Fibroblast of skin of right biceps (primary cell): Measurements from ENCODE around the gene NPDC1.
"Not testable (repeated sequence)": the region's sequence is repeated elsewhere in the genome, so short reads cannot be mapped to it uniquely, and the experiment has no call there.

Experiments used
- DNase-seq: peaks from one replicate; pipeline ENCODE4 v3.0.0-alpha.2; 2013

Gene NPDC1

DNA sequence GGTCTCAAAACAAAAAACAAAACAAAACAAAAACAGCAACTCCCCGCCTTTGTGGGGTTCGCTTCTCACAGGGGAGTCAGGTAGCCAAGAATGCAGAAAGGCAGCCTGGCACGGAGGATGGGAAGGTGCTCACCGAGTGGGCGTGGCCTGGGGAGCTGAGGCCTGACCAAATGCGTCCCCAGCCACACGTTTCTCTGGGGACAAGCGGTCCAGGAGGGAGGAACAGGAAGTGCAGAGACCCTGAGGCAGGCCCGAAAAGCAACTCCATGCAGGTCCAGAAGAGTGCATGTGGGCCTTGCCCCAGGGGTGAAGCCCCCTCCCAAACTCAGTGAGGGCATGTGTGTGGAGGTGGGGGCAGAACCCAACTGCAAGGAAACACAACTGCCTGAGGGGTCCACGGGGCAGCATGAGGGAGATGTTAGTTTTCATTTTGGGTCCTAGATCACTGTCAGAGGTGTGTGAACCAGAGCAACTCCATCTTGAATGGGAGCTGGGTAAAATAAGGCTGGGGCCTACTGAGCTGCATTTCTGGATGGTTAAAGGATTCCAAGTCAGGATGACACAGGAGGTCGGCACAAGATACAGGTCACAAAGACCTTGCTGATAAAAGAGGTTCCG lies 28.8 kb upstream of the NPDC1 start:
- DNase-seq, result no peak

DNA sequence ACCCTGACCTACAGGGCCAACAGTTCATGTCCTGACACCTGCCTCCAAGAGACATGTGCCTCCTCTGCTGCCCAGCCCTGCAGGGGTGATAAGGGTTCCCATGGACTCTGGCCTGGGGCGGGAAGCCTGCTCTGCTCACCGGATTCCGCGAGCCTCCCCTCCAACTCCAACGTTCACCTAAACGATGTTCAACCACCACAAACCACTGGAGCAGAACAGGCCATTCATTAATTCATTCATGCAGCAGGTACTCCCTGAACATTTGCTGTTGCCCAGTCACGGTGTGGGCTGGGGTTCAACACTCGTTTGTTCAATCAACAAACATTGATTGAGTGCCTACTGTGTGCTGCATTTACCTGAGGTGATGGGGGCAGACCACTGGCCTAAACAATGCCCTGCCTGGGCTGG lies 28.0 kb upstream of the NPDC1 start:
- no peak for DNase-seq

DNA sequence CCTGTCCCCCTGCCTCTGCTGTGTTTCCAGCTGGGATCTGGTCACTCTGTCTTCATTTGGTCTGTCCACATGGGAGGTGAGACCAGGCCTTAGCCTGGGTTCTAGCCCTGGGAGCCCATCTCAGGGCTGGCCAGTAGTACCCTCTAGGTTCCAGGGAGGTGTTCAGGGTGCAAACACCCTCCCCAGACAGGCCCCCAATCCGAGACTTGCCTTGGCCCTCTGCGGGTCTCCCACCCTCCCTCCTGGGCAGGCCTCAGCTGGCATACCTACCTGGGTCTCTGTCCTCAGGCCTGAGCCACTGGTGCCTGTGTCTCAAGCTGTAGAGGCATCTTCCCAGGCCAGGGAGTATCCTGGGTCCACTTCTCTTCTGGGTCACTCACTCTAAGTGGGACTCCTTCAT lies 25.3 kb upstream of the NPDC1 start:
- no peak for DNase-seq

DNA sequence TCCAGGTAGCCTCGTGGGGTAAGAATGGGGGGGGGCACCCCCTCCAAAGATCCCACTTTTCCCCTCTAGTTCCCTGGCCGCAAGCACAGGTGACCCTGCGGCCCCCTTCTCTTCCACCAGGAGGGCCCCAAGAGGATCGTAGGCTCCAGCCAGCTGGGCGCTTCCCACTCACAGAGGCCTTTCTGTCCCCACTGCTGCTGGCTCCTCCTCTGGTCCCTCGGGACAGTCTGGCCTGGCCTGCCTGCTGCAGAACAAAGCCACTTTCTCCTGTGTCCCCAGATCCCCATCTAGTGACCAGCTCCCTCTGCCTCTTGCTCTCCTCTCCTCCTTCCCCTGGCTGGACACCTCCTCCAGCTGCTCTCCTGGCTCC lies 24.9 kb upstream of the NPDC1 start:
- DNase-seq, result peak; percentile 5

DNA sequence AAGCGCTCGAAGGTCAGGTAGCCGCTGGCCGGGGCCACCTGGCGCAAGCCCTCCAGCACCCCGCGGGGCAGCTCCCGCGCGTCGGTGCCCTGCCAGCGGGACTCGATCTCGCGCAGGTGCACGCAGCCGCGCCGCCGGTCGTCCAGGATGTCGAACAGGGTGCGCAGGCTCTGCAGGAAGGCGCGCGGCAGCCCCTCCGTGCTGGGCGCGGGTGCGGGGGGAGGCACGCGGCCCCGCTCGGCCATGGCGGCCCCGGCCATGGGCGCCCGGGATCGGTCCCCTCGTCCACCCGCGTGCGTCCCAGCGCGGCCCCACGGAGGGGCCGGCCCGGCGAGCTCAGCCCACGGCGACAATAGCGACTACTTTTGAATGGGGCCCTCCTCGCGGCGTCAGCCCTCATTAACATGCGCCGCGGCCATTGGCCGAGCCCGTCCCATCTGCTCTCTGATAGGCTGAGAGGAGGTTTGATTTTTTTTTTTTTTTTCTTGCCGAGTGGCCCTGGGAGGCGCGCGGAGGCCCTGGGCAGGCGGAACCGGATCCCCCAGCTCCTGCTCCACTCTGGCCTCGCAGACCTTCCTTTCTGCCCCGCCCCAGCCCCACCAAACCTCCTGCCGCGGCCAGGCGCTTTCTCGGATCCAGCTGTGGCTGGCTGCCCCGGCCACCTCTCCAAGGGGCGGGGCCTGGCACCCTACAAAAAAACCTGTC lies 24.4 kb upstream of the NPDC1 start, which contains the start of gene SAPCD2:
Gene SAPCD2 (minus strand): TSS at position 357 of the 705 bp plus-strand sequence. CDS start 97 bp downstream, at position 260.
- peak; percentile 86 for DNase-seq

DNA sequence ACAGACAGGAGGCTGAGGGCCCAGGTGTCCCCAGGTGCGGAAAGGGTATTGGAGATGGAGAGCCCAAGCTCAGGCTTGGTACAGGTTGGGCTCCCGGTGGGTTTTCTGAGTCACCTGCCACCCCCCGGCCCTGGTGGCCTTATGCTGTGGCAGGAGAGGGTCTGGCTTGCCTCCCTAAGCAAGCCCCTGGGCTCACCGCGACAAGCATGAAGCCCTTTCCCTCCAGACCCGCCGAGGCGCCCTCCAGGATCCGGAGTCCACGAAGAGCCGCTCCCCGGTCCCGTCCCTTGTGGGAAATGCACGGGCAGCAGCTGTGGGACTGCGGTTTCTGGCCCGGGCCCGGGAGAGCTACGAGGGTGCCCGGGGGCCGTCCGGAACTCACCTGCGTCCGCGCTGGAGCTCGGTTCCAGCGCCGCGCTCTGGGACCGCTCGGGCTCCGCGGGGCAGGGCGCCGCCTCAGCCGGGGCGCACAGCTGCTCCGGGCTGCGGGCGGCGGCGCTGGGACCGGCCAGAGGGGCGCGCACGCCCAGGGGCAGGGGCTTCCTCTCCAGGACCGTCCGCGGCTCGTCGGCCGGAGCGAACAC lies 23.6 kb upstream of the NPDC1 start:
- no peak for DNase-seq

DNA sequence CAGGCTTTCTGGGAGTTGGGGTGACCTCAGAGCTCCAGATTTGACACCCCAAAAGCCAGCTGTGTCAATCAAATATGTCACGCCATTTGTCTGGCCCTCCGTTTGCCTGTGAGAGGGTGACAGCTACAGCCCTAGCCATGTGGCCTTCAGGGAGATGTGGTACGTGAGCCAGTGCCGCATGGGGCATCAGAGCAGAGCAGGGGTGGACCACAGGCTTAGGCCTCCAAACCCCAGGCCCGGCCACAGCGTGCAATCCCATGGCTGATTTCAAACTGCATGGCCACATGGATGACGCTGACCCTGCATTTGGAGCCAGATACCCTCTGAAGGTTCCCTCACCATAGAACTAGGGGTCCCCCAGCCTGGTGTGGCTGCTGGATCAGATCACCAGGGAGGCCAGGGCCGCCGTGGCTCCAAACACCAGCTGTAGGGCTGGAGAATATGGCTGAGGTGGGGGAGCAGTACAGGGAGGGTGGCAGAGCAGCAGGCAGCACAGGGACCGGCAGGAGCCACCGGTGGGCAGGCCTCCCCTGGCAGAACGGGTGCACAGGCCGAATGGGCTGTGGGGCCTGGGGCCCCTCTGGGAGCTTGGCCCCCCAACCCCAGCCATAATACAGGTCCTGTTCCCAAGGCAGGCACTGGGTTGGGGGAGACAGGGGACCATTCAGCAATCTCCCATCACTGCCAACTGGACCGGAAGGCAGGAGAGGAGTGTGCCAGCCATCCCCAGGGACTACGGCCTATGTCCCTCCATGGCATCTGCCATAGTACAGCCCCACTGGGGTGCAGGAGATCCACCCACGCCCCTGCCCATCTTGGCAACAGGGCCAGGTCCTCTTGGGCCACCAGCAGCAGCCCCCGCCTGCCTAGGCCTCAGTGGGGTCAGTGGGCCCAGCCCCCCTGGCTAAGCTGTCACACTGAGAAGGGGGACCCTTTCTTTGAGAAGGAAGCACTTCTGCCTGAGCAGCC lies 22.8 kb upstream of the NPDC1 start:
- DNase-seq, result no peak

DNA sequence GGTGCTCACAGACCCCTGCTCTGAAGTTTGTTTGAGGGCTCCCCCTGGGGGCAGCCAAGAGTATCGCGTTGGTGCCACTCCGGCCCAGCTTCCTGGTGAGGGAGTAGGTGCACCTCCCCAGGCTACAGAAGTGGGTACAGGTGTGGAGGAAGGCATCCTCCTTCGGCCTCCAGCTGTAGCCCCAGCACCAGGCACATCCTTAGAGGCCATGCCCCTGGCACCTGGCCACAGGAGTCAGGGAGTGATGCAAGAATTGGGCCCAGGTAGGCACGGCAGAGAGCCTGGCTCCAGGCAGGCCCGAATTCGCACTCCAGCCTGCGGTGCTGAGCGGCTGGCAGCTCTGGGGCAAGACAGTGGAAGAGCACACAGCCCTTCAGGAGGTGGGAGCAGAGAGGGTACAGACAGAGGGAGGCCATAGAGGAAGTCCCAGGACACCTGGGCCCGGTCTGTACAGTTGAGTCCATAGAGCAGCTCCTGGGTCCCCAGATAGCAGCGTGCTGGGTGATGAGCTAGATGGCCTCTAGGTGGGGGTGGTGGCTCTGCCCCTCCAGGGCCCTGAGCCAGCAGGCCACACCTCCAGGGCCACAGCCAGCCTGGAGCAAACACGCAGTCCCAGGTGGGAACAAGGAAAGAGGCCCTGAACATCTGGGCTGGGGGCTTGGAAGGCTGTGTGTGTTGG lies 22.0 kb upstream of the NPDC1 start:
- DNase-seq, result peak; percentile 74

DNA sequence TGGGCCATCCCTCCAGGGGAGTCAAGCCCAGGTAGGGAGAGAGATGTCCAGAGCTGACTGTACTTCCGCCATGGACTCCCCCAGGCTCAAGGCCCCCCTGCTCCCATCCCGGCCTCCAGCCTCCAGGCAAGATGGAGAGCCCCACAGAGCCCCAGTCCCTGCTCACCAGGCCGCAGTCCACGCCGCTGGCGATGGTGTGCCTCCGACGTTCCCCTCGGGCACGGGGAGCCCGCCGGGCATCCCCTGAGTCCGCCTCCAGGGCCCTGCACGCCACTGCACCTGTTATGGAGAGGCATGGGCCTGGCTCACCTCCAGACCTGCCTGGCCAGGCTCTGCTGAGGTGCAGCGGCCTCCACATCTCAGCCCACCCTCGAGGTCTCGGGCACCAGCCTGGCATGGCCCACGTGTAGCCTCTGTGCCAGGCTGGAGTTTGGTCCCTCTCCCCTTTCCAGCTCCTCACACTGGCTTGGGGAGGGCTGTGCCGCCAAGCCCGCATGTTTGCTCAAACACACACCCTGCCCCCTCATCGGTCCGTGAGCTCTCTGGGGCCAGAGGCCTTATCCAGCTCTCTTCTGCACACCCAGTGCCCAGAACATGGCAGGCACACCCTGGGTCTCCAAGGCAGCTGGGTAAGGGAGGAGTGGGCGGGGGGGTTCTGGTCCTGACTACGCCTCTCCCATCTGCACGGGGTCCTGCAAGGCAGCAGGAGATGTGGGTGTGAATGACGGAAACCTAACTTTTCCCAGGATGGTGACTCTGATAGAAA lies 20.3 kb upstream of the NPDC1 start:
- DNase-seq, result no peak

DNA sequence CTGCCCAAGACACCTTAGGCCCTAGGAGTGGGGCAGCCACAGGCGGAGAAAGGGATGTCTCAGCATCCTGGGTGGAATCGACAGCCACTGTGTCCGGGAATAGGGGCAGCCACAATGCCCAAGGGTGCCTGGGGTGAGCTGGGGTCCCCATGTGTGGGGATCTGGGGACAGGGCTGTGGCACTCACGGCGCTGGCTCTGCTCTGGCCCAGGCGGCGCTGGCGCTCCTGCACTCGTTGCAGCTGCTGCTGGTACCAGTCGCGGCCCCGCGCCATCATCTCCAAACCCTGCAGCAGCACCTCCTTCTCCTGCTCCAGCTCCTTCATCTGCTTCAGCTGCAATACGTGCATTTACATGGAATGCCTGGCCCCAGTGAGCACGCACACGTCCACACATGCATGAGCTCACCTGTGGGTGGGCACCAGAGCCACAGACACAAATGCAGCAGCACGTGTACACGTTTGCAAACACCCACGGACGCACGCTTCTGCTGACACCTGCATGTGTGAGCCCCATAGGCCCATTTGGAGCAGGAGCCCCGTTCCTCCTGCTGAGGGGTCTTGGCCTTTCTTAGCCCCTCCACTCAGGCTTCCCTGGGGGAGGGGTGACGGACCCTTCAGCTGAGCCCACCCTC lies 19.5 kb upstream of the NPDC1 start:
- DNase-seq, result no peak

DNA sequence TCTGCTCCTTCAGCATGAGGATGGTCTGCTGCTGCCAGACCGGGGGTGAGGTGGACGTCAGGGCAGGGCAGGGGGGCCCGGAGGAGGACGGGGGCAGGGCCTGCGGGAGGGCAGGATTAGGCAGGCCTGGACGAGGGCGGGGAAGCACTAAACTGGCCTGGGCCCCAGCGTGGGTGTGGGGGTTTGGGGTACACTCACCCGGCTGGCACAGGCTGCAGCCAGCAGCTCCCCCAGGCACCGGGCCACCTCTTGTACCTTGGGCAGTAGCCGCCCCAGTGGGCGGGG lies 18.8 kb upstream of the NPDC1 start:
- no peak for DNase-seq

DNA sequence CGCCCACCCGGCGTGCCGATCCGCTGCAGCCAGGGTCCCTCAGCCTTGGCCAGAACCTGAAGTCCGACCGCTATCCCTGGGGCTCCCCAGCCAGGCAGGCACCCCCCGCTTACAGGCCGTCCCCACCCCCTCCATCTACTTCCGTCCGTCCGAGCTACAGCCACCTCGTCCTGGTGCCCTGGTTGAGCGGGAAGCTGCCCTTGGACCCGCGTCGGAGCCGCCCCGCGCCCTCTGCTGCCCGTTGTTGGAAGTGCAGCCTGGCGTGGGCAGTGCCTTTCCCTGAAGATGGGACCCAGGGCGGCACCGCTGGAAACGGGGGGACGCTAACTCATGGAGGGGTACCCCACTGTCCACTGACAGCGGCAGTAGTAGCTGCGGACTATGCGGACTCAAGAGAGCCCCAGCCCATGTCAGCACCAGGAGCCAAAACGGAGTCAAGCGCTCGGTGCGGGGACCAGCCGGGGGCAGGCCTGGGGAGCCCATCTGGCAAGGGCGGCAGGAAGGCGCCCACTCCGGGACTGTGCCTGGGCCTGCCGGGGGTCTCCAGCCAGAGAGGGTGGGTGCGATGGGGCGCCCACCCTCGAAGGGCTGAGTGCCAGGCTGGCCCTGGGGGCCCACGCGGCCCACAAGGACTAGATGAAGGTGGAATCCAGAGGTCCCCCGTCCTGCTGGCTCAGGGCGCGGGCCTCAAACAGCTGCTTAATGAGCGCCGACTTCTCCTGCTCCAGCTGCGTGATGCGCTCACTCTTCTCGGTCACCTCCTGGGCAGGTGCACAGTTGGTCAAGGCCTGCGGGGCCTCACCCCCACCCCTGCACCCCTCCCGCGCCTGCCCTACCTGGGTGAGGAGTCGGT lies 18.3 kb upstream of the NPDC1 start:
- DNase-seq, result peak; percentile 30

DNA sequence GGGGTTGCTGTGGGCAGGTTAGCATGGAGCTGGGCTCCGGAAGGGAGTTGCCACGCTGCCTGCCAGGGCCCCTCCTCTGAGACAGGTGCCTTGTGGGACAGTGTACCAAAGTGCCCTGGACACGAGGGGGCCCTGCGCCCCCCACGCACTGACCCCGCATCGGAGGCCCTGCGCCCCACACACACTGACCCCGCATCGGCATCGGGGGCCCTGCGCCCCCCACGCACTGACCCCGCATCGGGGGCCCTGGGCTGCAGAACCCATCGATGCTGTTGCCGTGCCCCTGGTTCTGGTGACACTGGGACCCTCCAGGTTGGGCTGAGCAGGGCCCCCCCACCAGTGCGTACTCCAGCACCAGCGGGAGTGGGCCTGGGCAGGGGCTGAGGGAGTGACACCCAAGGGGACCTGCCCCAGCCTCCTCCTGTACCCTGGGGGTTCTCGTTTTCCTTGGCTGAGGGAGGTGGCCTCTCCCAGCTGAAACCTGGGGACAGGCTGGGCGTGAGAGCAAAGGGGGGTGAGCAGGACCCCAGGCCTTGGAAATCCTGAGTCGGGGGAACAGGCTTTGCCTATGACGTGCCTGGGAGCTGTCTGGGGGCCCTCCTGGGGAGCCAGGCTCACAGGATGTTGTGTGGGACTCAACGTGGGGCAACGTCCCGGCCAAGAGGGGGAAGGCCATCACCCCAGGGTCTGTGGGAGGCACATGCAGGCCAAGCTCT lies 17.5 kb upstream of the NPDC1 start:
- no peak for DNase-seq

DNA sequence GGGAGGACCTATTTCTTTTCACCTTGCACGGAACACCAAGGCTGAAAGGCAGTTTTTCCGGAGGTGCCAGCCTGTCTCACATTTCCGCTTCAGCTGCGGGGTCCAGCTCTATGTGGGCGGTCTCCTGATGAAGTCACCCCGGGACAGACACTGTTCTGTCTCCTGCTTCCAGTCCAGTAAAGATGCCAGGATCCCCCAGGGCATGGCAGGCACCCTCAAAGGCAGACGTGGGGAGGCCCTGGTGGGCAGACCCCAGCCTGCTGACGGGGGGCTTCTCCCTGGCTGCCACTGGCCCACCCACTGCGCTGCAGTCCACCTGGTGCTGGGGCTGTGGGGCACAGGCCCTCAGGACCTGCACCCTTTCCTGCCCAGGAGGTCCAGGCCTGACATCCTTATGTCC lies 16.8 kb upstream of the NPDC1 start:
- DNase-seq, result not testable (repeated sequence)

DNA sequence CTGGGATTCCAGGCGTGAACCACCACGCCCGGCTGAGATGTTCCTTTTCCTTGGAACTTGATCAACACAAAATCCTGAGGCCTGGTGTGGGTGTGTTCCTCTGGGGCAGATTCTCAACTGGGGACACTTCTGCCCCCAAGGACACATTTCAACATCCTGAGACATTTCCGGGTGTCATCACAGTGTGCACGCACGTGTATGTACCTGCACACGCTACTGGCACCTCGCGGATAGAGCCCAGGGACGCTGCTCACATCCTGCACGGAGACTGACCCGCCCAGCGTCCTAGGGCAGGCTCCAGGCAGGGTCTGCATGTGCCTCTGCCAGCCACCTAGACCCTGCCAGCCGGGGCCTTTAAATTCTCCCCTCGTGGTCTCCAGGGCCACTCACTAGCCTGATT lies 16.4 kb upstream of the NPDC1 start:
- no peak for DNase-seq

DNA sequence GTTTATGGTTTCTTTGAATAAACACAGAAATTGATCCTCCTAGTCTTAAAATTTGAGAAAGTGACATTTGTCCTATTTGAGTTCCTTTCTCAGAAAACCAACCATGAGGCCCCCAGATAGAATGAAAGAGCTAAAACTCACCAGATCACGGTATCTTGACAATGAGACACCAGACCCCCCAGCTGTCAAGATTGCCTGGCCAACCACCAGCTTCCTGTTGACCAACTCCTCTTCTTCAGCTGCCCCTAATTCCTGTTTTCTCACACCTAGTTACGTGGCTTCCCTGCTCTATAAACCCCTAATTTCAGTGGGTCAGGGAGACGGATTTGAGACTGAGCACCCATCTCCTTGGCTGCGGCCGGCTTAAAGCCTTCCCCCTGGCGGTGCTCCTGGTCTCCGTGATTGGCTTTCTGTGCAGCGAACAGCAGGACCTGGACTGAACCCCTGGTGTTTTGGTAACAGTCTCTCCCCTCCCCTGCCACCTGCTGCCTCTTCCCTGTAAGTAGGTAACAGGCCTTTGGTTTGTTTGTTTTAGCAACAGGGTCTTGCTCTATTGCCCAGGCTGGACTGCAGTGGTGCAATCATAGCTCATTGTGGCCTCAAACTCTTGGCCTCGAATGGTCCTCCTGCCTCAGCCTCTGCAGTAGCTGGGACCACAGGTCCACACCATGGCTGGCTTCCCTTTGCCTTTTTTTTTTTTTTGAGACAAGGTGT lies 12.7 kb upstream of the NPDC1 start:
- DNase-seq, result no peak

DNA sequence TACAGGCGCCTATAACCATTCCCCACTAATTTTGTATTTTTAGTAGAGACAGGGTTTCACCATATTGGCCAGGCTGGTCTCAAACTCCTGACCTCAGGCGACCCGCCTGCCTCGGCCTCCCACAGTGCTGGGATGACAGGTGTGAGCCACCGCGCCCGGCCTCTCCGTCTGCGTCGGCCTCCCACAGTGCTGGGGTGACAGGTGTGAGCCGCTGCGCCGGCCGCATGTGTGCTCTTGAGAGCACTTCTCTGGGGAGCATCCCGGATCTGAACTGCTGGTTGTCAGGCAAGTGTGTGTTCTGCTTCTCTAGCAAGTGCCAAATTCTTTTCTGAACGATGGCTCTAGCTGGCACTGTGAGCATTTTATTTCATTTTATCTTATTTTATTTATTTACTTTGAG lies 11.6 kb upstream of the NPDC1 start:
- no peak for DNase-seq

DNA sequence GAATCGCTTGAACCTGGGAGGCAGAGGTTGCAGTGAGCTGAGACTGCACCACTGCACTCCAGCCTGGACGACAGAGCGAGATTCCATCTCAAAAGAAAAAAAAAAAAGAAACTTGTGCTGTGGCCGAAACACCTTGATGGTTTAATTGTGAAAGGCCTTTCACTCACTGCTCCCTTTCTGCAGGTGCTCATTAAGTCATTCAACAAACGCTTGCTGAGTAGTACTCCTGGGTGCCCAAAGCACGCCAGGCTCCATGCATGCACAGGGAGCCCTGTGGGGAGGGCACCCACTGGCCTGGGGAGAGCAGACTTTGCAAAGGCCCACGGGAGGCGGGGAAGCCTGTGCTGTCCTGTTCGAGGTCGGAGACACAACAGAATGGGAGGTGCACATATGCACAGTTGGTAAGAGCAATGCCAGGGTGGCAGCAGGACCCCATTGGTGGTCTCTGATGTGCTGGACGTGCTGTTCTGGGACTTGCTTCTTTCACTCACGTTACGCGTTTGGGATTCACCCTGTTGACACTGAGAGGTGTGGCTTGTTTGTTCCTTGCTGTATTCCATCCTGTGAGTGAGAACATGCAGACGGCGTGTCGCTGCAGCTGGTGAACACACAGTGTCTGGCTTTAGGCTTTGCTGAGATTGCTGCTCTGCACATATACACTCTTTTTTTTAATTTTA lies 10.9 kb upstream of the NPDC1 start:
- DNase-seq, result no peak
